K562 (cell line): ENCODE measurements around the gene VPS41. TPM values are rescaled to one million over a fixed set of nuclear protein-coding genes. Genes with fewer than 3 reads are reported as not detected.

ENCODE experiments used
- FIP1L1 ChIP-seq: fragments of 200-400 bp; formaldehyde crosslinking; IDR thresholded peaks from 2 replicates; pipeline ENCODE4 v1.6.1; 2018; ENCODE audit warnings: mild to moderate bottlenecking, low read depth, low read length; ENCODE audit not compliant: poor library complexity, severe bottlenecking
- KAT2B ChIP-seq: IDR thresholded peaks from one replicate; pipeline ENCODE4 v1.6.1; 2012; ENCODE audit warnings: low read depth, mild to moderate bottlenecking, control low read depth, inconsistent platforms, low read length, moderate library complexity
- L3MBTL2 ChIP-seq: fragments of 450-650 bp; IDR thresholded peaks from 2 replicates; pipeline ENCODE4 v1.6.1; 2016; ENCODE audit warnings: mild to moderate bottlenecking, moderate library complexity
- MYC ChIP-seq, 2 experiments: fragments of 250-450 bp in 1 of 2; sonication (Bioruptor Pico) in 1 of 2; IDR thresholded peaks; 2 replicates each; pipeline versions ENCODE4 v1.5.1 to v1.6.1; 2012 to 2021; ENCODE audit warnings: low read depth in 2 of 2, borderline replicate concordance in 1 of 2, improper control_type of control experiment in 1 of 2, low read length in 1 of 2, mild to moderate bottlenecking in 1 of 2, moderate library complexity in 1 of 2
- RBM15 ChIP-seq: fragments of 200-400 bp; formaldehyde crosslinking; IDR thresholded peaks from 2 replicates; pipeline ENCODE4 v1.6.1; 2018; ENCODE audit warnings: mild to moderate bottlenecking, low read length, moderate library complexity; ENCODE audit not compliant: insufficient read depth
- TRIM24 ChIP-seq, 2 experiments: fragments of 450-650 bp; IDR thresholded peaks; 2 replicates each; pipeline ENCODE4 v1.6.1; 2016
- ZKSCAN3 ChIP-seq: fragments of 250-450 bp; sonication (Bioruptor Pico); IDR thresholded peaks from 2 replicates; pipeline ENCODE4 v1.4.0; 2020
- ZNF717 ChIP-seq: fragments of 250-450 bp; sonication (Bioruptor Pico); IDR thresholded peaks from 2 replicates; pipeline ENCODE4 v1.5.0; 2021
- ZNF76 ChIP-seq: fragments of 250-450 bp; sonication (Bioruptor Pico); IDR thresholded peaks from 2 replicates; pipeline ENCODE4 v1.4.0; 2020; ENCODE audit warnings: mild to moderate bottlenecking, moderate library complexity, borderline replicate concordance
- polyA plus RNA-seq, 8 experiments: library from polyadenylated mRNA; depleted of rRNA in 4 of 8; stranded (reverse) in 5 of 8; unstranded in 3 of 8; fragments of >200 nt; fragmentation: Nextera tagmentation in 2 of 8; fragmentation: Illumina TruSeq in 1 of 8; extraction: Ambion mirVana in 2 of 8; extraction: Trizol in 1 of 8; gene quantifications; 2 replicates each; pipeline versions ENCODE4 v1.2.1 to v1.2.3, GENCODE V29; 2011 to 2014; ENCODE audit warnings: inconsistent platforms in 1 of 8, missing spikeins in 1 of 8
- total RNA-seq, 7 experiments: library from RNA; depleted of rRNA in 6 of 7; stranded (reverse); fragments of >200 nt in 6 of 7; fragmentation: Illumina TruSeq in 2 of 7; extraction: Trizol in 2 of 7; gene quantifications; 2 replicates each; pipeline versions ENCODE4 v1.2.1 to v1.2.3, GENCODE V29; 2011 to 2021; ENCODE audit warnings: low replicate concordance in 1 of 7
- TF ChIP-seq, protein P1 (sequence below): fragments of 450-650 bp; IDR thresholded peaks from 2 replicates; pipeline ENCODE4 v1.6.1; 2016; ENCODE audit warnings: mild to moderate bottlenecking, moderate library complexity
- TF ChIP-seq, protein P2 (sequence below): fragments of 250-450 bp; sonication (Bioruptor Pico); IDR thresholded peaks from 2 replicates; pipeline ENCODE4 v1.5.1; 2021; ENCODE audit warnings: mild to moderate bottlenecking
- TF ChIP-seq, protein P3 (sequence below): fragments of 450-650 bp; IDR thresholded peaks from 2 replicates; pipeline ENCODE4 v1.7.1; 2018; ENCODE audit warnings: mild to moderate bottlenecking, low read depth; ENCODE audit not compliant: partially characterized antibody

The VPS41 gene
- total and polyA plus RNA-seq, 9 of the 15 experiments (the other 6 are each of a cell fraction or from before 2014, with no cell fraction given) = 17.7 to 46.8 (median 32.1) TPM

DNA sequence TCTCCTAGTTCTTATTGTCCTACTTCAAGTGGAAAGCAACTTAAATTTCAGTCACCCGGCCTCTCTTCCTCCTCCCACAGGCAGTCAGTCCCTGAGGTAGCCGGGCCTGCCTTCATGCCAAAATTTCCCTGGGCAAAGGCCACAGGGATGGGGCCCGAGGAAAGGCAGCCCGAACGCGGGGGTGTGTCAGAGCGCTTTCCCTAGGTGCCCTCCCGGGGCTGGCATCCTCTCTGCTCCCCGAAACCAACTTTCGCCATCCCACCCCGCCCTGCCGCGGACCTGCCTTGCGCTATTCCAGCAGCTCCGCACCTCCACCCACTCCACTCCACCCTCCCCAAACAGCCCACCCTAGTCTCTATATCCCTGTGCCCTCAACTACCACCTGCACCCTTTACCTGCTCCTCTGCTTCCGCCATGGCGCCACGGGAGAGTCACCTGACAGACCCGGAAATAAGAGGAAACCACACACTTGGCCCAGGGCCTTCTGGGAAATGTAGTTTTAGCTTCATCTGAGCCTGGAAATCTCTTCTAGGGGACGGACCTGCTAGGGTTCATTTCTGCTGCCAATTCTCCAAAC is at the start of gene VPS41 (continued):
- TF ChIP-seq, protein P1, sequence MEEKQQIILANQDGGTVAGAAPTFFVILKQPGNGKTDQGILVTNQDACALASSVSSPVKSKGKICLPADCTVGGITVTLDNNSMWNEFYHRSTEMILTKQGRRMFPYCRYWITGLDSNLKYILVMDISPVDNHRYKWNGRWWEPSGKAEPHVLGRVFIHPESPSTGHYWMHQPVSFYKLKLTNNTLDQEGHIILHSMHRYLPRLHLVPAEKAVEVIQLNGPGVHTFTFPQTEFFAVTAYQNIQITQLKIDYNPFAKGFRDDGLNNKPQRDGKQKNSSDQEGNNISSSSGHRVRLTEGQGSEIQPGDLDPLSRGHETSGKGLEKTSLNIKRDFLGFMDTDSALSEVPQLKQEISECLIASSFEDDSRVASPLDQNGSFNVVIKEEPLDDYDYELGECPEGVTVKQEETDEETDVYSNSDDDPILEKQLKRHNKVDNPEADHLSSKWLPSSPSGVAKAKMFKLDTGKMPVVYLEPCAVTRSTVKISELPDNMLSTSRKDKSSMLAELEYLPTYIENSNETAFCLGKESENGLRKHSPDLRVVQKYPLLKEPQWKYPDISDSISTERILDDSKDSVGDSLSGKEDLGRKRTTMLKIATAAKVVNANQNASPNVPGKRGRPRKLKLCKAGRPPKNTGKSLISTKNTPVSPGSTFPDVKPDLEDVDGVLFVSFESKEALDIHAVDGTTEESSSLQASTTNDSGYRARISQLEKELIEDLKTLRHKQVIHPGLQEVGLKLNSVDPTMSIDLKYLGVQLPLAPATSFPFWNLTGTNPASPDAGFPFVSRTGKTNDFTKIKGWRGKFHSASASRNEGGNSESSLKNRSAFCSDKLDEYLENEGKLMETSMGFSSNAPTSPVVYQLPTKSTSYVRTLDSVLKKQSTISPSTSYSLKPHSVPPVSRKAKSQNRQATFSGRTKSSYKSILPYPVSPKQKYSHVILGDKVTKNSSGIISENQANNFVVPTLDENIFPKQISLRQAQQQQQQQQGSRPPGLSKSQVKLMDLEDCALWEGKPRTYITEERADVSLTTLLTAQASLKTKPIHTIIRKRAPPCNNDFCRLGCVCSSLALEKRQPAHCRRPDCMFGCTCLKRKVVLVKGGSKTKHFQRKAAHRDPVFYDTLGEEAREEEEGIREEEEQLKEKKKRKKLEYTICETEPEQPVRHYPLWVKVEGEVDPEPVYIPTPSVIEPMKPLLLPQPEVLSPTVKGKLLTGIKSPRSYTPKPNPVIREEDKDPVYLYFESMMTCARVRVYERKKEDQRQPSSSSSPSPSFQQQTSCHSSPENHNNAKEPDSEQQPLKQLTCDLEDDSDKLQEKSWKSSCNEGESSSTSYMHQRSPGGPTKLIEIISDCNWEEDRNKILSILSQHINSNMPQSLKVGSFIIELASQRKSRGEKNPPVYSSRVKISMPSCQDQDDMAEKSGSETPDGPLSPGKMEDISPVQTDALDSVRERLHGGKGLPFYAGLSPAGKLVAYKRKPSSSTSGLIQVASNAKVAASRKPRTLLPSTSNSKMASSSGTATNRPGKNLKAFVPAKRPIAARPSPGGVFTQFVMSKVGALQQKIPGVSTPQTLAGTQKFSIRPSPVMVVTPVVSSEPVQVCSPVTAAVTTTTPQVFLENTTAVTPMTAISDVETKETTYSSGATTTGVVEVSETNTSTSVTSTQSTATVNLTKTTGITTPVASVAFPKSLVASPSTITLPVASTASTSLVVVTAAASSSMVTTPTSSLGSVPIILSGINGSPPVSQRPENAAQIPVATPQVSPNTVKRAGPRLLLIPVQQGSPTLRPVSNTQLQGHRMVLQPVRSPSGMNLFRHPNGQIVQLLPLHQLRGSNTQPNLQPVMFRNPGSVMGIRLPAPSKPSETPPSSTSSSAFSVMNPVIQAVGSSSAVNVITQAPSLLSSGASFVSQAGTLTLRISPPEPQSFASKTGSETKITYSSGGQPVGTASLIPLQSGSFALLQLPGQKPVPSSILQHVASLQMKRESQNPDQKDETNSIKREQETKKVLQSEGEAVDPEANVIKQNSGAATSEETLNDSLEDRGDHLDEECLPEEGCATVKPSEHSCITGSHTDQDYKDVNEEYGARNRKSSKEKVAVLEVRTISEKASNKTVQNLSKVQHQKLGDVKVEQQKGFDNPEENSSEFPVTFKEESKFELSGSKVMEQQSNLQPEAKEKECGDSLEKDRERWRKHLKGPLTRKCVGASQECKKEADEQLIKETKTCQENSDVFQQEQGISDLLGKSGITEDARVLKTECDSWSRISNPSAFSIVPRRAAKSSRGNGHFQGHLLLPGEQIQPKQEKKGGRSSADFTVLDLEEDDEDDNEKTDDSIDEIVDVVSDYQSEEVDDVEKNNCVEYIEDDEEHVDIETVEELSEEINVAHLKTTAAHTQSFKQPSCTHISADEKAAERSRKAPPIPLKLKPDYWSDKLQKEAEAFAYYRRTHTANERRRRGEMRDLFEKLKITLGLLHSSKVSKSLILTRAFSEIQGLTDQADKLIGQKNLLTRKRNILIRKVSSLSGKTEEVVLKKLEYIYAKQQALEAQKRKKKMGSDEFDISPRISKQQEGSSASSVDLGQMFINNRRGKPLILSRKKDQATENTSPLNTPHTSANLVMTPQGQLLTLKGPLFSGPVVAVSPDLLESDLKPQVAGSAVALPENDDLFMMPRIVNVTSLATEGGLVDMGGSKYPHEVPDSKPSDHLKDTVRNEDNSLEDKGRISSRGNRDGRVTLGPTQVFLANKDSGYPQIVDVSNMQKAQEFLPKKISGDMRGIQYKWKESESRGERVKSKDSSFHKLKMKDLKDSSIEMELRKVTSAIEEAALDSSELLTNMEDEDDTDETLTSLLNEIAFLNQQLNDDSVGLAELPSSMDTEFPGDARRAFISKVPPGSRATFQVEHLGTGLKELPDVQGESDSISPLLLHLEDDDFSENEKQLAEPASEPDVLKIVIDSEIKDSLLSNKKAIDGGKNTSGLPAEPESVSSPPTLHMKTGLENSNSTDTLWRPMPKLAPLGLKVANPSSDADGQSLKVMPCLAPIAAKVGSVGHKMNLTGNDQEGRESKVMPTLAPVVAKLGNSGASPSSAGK = no peak
- TF ChIP-seq, protein P2, sequence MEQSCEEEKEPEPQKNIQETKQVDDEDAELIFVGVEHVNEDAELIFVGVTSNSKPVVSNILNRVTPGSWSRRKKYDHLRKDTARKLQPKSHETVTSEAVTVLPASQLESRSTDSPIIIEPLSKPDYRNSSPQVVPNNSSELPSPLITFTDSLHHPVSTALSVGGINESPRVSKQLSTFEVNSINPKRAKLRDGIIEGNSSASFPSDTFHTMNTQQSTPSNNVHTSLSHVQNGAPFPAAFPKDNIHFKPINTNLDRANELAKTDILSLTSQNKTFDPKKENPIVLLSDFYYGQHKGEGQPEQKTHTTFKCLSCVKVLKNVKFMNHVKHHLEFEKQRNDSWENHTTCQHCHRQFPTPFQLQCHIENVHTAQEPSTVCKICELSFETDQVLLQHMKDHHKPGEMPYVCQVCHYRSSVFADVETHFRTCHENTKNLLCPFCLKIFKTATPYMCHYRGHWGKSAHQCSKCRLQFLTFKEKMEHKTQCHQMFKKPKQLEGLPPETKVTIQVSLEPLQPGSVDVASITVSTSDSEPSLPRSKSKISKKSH (CRISPR knock-in tag) = no peak
- TF ChIP-seq, protein P3, sequence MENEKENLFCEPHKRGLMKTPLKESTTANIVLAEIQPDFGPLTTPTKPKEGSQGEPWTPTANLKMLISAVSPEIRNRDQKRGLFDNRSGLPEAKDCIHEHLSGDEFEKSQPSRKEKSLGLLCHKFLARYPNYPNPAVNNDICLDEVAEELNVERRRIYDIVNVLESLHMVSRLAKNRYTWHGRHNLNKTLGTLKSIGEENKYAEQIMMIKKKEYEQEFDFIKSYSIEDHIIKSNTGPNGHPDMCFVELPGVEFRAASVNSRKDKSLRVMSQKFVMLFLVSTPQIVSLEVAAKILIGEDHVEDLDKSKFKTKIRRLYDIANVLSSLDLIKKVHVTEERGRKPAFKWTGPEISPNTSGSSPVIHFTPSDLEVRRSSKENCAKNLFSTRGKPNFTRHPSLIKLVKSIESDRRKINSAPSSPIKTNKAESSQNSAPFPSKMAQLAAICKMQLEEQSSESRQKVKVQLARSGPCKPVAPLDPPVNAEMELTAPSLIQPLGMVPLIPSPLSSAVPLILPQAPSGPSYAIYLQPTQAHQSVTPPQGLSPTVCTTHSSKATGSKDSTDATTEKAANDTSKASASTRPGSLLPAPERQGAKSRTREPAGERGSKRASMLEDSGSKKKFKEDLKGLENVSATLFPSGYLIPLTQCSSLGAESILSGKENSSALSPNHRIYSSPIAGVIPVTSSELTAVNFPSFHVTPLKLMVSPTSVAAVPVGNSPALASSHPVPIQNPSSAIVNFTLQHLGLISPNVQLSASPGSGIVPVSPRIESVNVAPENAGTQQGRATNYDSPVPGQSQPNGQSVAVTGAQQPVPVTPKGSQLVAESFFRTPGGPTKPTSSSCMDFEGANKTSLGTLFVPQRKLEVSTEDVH = peak; percentile 93
- TF ChIP-seq RBM15 = no peak
- TF ChIP-seq FIP1L1 = no peak
- no peak for TF ChIP-seq ZNF76 (CRISPR knock-in tag)
- no peak for TF ChIP-seq L3MBTL2
- peak; percentile 57 for TF ChIP-seq MYC (IDR thresholded peaks at IDR 0.05; ENCODE audit: low read depth, low read length)
- no peak for TF ChIP-seq MYC (CRISPR knock-in tag; IDR thresholded peaks at IDR 0.05; ENCODE audit: borderline replicate concordance, low read depth)
- no peak for TF ChIP-seq TRIM24 (IDR thresholded peaks at IDR 0.05)
- no peak for TF ChIP-seq KAT2B
- TF ChIP-seq ZNF717 (CRISPR knock-in tag) = no peak
- TF ChIP-seq ZKSCAN3 (CRISPR knock-in tag) = no peak
